ENCODE results near the gene DNAJC22. TPM values are rescaled to one million over a fixed set of nuclear protein-coding genes. Genes with fewer than 3 reads are reported as not detected.

The DNAJC22 gene
- total and polyA plus RNA-seq, 9 of the 15 experiments (the other 6 are each of a cell fraction or from before 2014, with no cell fraction given), result 0.10 to 1.2 (median 0.47) TPM

DNA sequence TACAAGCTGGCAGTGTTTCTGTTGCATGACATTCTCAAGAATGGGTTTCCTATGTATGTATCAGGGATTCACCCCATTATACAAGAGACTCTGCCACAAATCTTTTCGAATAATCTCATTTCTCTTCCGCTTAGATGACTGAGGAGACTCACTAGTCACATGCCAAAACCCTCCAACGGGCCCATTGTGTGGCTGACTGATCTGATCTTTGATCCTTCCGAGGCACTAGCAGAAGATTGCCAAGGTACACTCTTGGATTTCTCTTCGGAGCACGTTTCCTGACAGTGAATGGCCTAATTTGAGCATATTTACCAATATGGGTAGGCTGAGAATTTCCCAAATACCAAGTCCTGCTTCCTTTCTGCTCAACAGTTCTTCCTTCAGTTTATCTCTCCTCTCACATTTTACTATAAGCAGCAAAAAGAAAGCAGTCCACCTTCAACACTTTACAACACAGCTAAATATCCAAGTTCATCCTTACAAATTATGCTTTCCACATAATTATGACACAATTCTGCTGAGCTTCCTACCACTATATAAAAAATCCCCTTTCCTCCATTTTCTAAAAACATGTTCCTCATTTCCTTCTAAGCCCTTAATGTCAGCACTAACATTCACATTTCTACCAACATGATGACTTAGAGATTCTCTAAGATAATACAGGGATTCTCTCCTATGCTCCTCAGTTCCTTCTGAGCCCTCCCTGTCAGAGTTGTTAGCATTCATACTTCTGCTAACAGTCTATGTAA is 40.8 kb upstream of the DNAJC22 start (continued):
- TF ChIP-seq GTF2F1 (IDR thresholded peaks at IDR 0.05; ENCODE audit: low read depth, low read length) (no peak), NFE2 (IDR thresholded peaks at IDR 0.05; ENCODE audit: low read depth) (0 out of 2 replicates have a peak, but pooled peaks have one; percentile 39), ZFP1 (CRISPR knock-in tag; IDR thresholded peaks at IDR 0.05) (no peak), SMC3 (conservative IDR thresholded peaks at IDR 0.05; ENCODE audit: insufficient read depth, low read depth, low read length) (no peak), GABPB2 (CRISPR knock-in tag; conservative IDR thresholded peaks at IDR 0.05) (no peak), POLR3A (IDR thresholded peaks at IDR 0.05; ENCODE audit: borderline replicate concordance, extremely low read depth, insufficient read depth, insufficient read length) (no peak), PPARD (CRISPR knock-in tag; IDR thresholded peaks at IDR 0.05) (no peak), FOSL1 (tag; conservative IDR thresholded peaks at IDR 0.05) (0 out of 2 replicates have a peak, but pooled peaks have one; percentile 17), ELF1 (tag; IDR thresholded peaks at IDR 0.05) (no peak), SAFB2 (IDR thresholded peaks at IDR 0.05; ENCODE audit: borderline replicate concordance, low read depth, low read length, severe bottlenecking) (no peak), YBX1 (IDR thresholded peaks at IDR 0.05) (no peak)
- TF ChIP-seq, protein P1, sequence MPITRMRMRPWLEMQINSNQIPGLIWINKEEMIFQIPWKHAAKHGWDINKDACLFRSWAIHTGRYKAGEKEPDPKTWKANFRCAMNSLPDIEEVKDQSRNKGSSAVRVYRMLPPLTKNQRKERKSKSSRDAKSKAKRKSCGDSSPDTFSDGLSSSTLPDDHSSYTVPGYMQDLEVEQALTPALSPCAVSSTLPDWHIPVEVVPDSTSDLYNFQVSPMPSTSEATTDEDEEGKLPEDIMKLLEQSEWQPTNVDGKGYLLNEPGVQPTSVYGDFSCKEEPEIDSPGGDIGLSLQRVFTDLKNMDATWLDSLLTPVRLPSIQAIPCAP (CRISPR knock-in tag; IDR thresholded peaks at IDR 0.05; ENCODE audit: borderline replicate concordance), result no peak
- TF ChIP-seq, protein P2, sequence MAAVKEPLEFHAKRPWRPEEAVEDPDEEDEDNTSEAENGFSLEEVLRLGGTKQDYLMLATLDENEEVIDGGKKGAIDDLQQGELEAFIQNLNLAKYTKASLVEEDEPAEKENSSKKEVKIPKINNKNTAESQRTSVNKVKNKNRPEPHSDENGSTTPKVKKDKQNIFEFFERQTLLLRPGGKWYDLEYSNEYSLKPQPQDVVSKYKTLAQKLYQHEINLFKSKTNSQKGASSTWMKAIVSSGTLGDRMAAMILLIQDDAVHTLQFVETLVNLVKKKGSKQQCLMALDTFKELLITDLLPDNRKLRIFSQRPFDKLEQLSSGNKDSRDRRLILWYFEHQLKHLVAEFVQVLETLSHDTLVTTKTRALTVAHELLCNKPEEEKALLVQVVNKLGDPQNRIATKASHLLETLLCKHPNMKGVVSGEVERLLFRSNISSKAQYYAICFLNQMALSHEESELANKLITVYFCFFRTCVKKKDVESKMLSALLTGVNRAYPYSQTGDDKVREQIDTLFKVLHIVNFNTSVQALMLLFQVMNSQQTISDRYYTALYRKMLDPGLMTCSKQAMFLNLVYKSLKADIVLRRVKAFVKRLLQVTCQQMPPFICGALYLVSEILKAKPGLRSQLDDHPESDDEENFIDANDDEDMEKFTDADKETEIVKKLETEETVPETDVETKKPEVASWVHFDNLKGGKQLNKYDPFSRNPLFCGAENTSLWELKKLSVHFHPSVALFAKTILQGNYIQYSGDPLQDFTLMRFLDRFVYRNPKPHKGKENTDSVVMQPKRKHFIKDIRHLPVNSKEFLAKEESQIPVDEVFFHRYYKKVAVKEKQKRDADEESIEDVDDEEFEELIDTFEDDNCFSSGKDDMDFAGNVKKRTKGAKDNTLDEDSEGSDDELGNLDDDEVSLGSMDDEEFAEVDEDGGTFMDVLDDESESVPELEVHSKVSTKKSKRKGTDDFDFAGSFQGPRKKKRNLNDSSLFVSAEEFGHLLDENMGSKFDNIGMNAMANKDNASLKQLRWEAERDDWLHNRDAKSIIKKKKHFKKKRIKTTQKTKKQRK (IDR thresholded peaks at IDR 0.05; ENCODE audit: borderline replicate concordance, low read depth, low read length), result no peak
- TF ChIP-seq, protein P3, sequence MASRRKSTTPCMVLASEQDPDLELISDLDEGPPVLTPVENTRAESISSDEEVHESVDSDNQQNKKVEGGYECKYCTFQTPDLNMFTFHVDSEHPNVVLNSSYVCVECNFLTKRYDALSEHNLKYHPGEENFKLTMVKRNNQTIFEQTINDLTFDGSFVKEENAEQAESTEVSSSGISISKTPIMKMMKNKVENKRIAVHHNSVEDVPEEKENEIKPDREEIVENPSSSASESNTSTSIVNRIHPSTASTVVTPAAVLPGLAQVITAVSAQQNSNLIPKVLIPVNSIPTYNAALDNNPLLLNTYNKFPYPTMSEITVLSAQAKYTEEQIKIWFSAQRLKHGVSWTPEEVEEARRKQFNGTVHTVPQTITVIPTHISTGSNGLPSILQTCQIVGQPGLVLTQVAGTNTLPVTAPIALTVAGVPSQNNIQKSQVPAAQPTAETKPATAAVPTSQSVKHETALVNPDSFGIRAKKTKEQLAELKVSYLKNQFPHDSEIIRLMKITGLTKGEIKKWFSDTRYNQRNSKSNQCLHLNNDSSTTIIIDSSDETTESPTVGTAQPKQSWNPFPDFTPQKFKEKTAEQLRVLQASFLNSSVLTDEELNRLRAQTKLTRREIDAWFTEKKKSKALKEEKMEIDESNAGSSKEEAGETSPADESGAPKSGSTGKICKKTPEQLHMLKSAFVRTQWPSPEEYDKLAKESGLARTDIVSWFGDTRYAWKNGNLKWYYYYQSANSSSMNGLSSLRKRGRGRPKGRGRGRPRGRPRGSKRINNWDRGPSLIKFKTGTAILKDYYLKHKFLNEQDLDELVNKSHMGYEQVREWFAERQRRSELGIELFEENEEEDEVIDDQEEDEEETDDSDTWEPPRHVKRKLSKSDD (conservative IDR thresholded peaks at IDR 0.05; ENCODE audit: low read length), result no peak
- TF ChIP-seq, protein P4, sequence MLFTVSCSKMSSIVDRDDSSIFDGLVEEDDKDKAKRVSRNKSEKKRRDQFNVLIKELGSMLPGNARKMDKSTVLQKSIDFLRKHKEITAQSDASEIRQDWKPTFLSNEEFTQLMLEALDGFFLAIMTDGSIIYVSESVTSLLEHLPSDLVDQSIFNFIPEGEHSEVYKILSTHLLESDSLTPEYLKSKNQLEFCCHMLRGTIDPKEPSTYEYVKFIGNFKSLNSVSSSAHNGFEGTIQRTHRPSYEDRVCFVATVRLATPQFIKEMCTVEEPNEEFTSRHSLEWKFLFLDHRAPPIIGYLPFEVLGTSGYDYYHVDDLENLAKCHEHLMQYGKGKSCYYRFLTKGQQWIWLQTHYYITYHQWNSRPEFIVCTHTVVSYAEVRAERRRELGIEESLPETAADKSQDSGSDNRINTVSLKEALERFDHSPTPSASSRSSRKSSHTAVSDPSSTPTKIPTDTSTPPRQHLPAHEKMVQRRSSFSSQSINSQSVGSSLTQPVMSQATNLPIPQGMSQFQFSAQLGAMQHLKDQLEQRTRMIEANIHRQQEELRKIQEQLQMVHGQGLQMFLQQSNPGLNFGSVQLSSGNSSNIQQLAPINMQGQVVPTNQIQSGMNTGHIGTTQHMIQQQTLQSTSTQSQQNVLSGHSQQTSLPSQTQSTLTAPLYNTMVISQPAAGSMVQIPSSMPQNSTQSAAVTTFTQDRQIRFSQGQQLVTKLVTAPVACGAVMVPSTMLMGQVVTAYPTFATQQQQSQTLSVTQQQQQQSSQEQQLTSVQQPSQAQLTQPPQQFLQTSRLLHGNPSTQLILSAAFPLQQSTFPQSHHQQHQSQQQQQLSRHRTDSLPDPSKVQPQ (CRISPR knock-in tag; IDR thresholded peaks at IDR 0.05; ENCODE audit: borderline replicate concordance), result no peak
